GM19043 (cell line): ENCODE results near the gene OSBPL5.

Experiments used
- ATAC-seq: cut with Tn5 transposase; IDR thresholded peaks from one replicate; pipeline ENCODE4 v1.9.1; 2021; ENCODE audit warnings: low read depth; ENCODE audit not compliant: unreplicated experiment

The OSBPL5 gene

GRCh38 chr11:3165152-3165705 is at the start of gene OSBPL5:
TSS of gene OSBPL5 (minus strand) at chr11:3165310. CDS start at chr11:3129148, 36,162 bp downstream.
- ATAC-seq = no peak

- no peak for ATAC-seq
Observed at GRCh38 chr11:3214420-3214699, 49.2 kb upstream of the OSBPL5 start.

GRCh38 chr11:3213659-3214419 is 48.7 kb upstream of the OSBPL5 start:
- ATAC-seq = no peak

GRCh38 chr11:3208272-3208671 is 43.2 kb upstream of the OSBPL5 start:
- ATAC-seq = no peak

- no peak for ATAC-seq
Observed at GRCh38 chr11:3207526-3208189, 42.5 kb upstream of the OSBPL5 start.

GRCh38 chr11:3206922-3207204 is 41.8 kb upstream of the OSBPL5 start:
- ATAC-seq = no peak

GRCh38 chr11:3206156-3206921 is 41.2 kb upstream of the OSBPL5 start:
- no peak for ATAC-seq

GRCh38 chr11:3205261-3206155 is 40.4 kb upstream of the OSBPL5 start:
- ATAC-seq = no peak

- ATAC-seq = no peak
Observed at GRCh38 chr11:3204141-3205015, 39.3 kb upstream of the OSBPL5 start.

- ATAC-seq = no peak
Observed at GRCh38 chr11:3203221-3204043, 38.3 kb upstream of the OSBPL5 start.

- ATAC-seq = no peak
Observed at GRCh38 chr11:3202759-3203158, 37.6 kb upstream of the OSBPL5 start.

GRCh38 chr11:3202305-3202704 is 37.2 kb upstream of the OSBPL5 start:
- ATAC-seq = no peak

GRCh38 chr11:3201677-3202181 is 36.6 kb upstream of the OSBPL5 start:
- no peak for ATAC-seq

- ATAC-seq = no peak
Observed at GRCh38 chr11:3201112-3201581, 36.0 kb upstream of the OSBPL5 start.

GRCh38 chr11:3200388-3201111 is 35.4 kb upstream of the OSBPL5 start:
- no peak for ATAC-seq

- ATAC-seq = no peak
Observed at GRCh38 chr11:3199537-3200295, 34.6 kb upstream of the OSBPL5 start.

GRCh38 chr11:3198815-3199214 is 33.7 kb upstream of the OSBPL5 start:
- no peak for ATAC-seq
